Head of caudate nucleus (tissue), 42 donors: ENCODE results near the gene PRPF8.

Experiments
- DNase-seq, 42 donors: peaks; one replicate each; pipeline versions ENCODE4 v3.0.0 to v3.0.0-alpha.2; 2020 to 2021; ENCODE audit warnings: mixed read lengths in 7 of 42
- intact Hi-C: fragments of 100-400 bp; cut with DNase I; formaldehyde crosslinking; loops from one replicate; pipeline ENCODE4 v1.15.0; 2022

The PRPF8 gene

GRCh38 chr17:1636732-1637285 is 47.9 kb downstream of the PRPF8 start:
- intact Hi-C loops, result no loop called here
- DNase-seq, result no peak

GRCh38 chr17:1635675-1636465 is 48.8 kb downstream of the PRPF8 start:
- no peak for DNase-seq
- intact Hi-C loops, result no loop called here

- intact Hi-C loops, result no loop called here
- DNase-seq, result no peak
These were observed 49.6 kb downstream of the PRPF8 start for GRCh38 chr17:1634841-1635650.

- intact Hi-C loops, result no loop called here
- no peak for DNase-seq
These were observed 54.0 kb downstream of the PRPF8 start for GRCh38 chr17:1630662-1631061.

- intact Hi-C loops, result loop anchor here (5.0 kb wide), 1 partner anchor 52 kb away; no protein-coding TSS in a partner anchor
- peak in 36 of 42 donors; percentile 28 to 77 (median 58) for DNase-seq
These were observed 55.0 kb downstream of the PRPF8 start for GRCh38 chr17:1629504-1630310.

GRCh38 chr17:1628856-1629503 is 55.7 kb downstream of the PRPF8 start:
- peak; percentile 94 to 99 (median 97) for DNase-seq
- intact Hi-C loops, result loop anchor here (5.0 kb wide), 1 partner anchor 52 kb away; no protein-coding TSS in a partner anchor

- peak; percentile 79 to 96 (median 90) for DNase-seq
- intact Hi-C loops, result loop anchor here (5.0 kb wide), 1 partner anchor 51 kb away; no protein-coding TSS in a partner anchor
These were observed 56.4 kb downstream of the PRPF8 start, which contains the start of gene SLC43A2 for GRCh38 chr17:1627982-1628855. Gene SLC43A2, minus strand, starts transcription at chr17:1628834. Its CDS starts 960 bp downstream, at chr17:1627874.

GRCh38 chr17:1627182-1627981 is 57.3 kb downstream of the PRPF8 start:
- intact Hi-C loops, result loop anchor here (5.0 kb wide), 1 partner anchor 50 kb away; no protein-coding TSS in a partner anchor
- peak in 13 of 42 donors; percentile 17 to 61 (median 38) for DNase-seq

GRCh38 chr17:1626333-1626732 is 58.3 kb downstream of the PRPF8 start:
- intact Hi-C loops, result loop anchor here (5.0 kb wide), 1 partner anchor 49 kb away; no protein-coding TSS in a partner anchor
- no peak for DNase-seq

GRCh38 chr17:1625581-1625980 is 59.1 kb downstream of the PRPF8 start:
- no peak for DNase-seq
- intact Hi-C loops, result loop anchor here (5.0 kb wide), 1 partner anchor 48 kb away; no protein-coding TSS in a partner anchor

GRCh38 chr17:1625053-1625452 is 59.6 kb downstream of the PRPF8 start:
- DNase-seq, result no peak
- intact Hi-C loops, result loop anchor here (5.0 kb wide), 1 partner anchor 48 kb away; no protein-coding TSS in a partner anchor

- no peak for DNase-seq
- intact Hi-C loops, result loop anchor here (5.0 kb wide), 1 partner anchor 47 kb away; no protein-coding TSS in a partner anchor
These were observed 60.0 kb downstream of the PRPF8 start for GRCh38 chr17:1624650-1625049.

GRCh38 chr17:1623057-1623630 is 61.5 kb downstream of the PRPF8 start:
- no peak for DNase-seq
- intact Hi-C loops, result no loop called here

GRCh38 chr17:1621273-1621954 is 63.3 kb downstream of the PRPF8 start:
- DNase-seq, result no peak
- intact Hi-C loops, result no loop called here

- DNase-seq, result no peak
- intact Hi-C loops, result no loop called here
These were observed 64.2 kb downstream of the PRPF8 start for GRCh38 chr17:1620486-1620885.
